Tibial nerve (tissue), 4 donors: ENCODE results near the gene POLL. TPM values are rescaled to one million over a fixed set of nuclear protein-coding genes. Genes with fewer than 3 reads are reported as not detected.

Experiments
- DNase-seq, 2 donors: peaks; one replicate each; pipeline ENCODE4 v3.0.0-alpha.2; 2019; ENCODE audit warnings: low spot score in 2 of 2
- H3K27ac ChIP-seq, 4 donors: fragments of 200-600 bp; sonication (generic) in 3 of 4; one replicate each; pipeline ENCODE4 v1.5.1; 2017 to 2019; ENCODE audit warnings: mild to moderate bottlenecking in 1 of 4
- H3K27me3 ChIP-seq, 2 donors: fragments of 200-600 bp; sonication (generic) in 1 of 2; one replicate each; pipeline versions ENCODE4 v1.5.1 to v1.6.0; 2017 to 2019
- H3K36me3 ChIP-seq, 3 donors: fragments of 200-600 bp; sonication (generic); one replicate each; pipeline ENCODE4 v1.5.1; 2018 to 2019
- H3K4me1 ChIP-seq, 4 donors: fragments of 200-600 bp; sonication (generic) in 3 of 4; one replicate each; pipeline ENCODE4 v1.5.1; 2017 to 2019
- H3K4me3 ChIP-seq, 4 donors: fragments of 200-600 bp; sonication (generic) in 3 of 4; one replicate each; pipeline ENCODE4 v1.5.1; 2017 to 2019; ENCODE audit warnings: mild to moderate bottlenecking in 1 of 4, moderate library complexity in 1 of 4
- H3K9me3 ChIP-seq, 4 donors: fragments of 200-600 bp; sonication (generic) in 3 of 4; one replicate each; pipeline ENCODE4 v1.5.1; 2017 to 2019
- EP300 ChIP-seq, 2 donors: sonication (generic); formaldehyde crosslinking; IDR thresholded peaks; one replicate each; pipeline ENCODE4 v1.6.1; 2017; ENCODE audit warnings: antibody characterized with exemption in 2 of 2, mild to moderate bottlenecking in 1 of 2
- POLR2A ChIP-seq, 2 donors: fragments of 450-650 bp; IDR thresholded peaks; one replicate each; pipeline ENCODE4 v1.6.1; 2017; ENCODE audit warnings: antibody characterized with exemption in 2 of 2, mild to moderate bottlenecking in 2 of 2, moderate library complexity in 2 of 2
- WGBS, 2 donors: methylation state at CpG; one replicate each; pipeline ENCODE4 v1.1.5; 2018; 5-methylcytosine and 5-hydroxymethylcytosine counted together
- total RNA-seq, 4 donors: library from RNA; depleted of rRNA; stranded (reverse); fragments of >200 nt; gene quantifications; one replicate each; pipeline ENCODE4 v1.1.0, GENCODE V29; 2016
- TF ChIP-seq, protein P1 (sequence below), 5 experiments: fragments of 200-600 bp in 3 of 5; fragments of 450-650 bp in 2 of 5; sonication (generic) in 3 of 5; IDR thresholded peaks; one replicate each; pipeline ENCODE4 v1.5.1; 2016 to 2019; ENCODE audit warnings: antibody characterized with exemption in 5 of 5, mild to moderate bottlenecking in 3 of 5, moderate library complexity in 2 of 5

Gene POLL
- total RNA-seq, 4 donors from 2014 or later = 27.8 to 45.7 (median 35.8) TPM

DNA sequence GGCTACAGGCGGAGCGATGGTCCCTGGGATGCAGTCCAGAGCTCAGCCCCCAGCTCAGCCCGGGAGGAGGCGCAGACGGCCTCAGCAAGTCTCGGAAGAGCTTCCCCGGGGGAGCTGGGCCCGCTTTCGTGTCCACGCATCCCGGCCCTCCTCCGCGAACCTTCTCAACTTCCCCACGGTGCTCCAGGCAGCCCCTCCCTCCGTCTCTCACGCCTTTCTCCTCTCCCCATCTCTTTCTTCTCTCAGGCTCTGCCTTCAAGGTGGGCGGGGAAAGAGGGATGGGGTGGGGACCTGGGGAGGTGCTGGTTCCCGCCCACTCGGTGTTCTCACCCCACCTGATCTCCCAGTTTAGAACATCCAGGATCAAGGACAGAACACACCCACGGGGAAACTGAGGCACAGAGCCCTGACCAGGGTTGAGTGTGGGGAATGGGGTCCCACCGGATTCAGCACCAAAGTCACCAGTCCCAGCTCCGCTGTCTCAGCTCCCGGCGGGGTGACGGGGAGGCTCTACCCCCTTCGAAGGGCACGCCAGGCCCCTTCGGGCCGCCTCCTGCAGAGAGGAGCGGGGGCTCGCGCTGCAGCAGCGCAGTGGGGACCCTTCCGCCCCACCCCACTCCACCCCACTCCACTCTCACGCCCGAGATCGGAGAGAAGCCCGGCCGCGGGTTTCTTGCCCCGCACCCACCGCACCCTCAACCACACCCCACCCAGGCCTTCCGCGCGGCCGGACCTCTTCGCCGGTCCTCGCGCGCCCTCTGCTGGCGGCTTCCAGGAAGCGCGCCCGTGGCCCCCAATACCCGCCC is 18.2 kb downstream of the POLL start:
- Histone ChIP-seq H3K4me3 (peak overlapping the region; percentile 28 to 55 (median 39)), H3K36me3 (peaks cover 0 to 16% (median 0%) of the 10 kb centered on the region in 3 donors), H3K27ac (no peak overlapping the region), H3K9me3 (peaks cover 0 to 16% (median 2%) of the 10 kb centered on the region in 4 donors), H3K4me1 (peaks cover 0 to 29% (median 12%) of the 10 kb centered on the region in 4 donors), H3K27me3 (peaks cover 4 to 53% of the 10 kb centered on the region in 2 donors)
- WGBS, 2 donors = 1% methylated on average over 39 to 44 of the region's 56 CpGs
- DNase-seq = peak; percentile 60 to 83
- TF ChIP-seq POLR2A (IDR thresholded peaks at IDR 0.05) (no peak), EP300 (IDR thresholded peaks at IDR 0.05) (no peak)
- TF ChIP-seq, protein P1, sequence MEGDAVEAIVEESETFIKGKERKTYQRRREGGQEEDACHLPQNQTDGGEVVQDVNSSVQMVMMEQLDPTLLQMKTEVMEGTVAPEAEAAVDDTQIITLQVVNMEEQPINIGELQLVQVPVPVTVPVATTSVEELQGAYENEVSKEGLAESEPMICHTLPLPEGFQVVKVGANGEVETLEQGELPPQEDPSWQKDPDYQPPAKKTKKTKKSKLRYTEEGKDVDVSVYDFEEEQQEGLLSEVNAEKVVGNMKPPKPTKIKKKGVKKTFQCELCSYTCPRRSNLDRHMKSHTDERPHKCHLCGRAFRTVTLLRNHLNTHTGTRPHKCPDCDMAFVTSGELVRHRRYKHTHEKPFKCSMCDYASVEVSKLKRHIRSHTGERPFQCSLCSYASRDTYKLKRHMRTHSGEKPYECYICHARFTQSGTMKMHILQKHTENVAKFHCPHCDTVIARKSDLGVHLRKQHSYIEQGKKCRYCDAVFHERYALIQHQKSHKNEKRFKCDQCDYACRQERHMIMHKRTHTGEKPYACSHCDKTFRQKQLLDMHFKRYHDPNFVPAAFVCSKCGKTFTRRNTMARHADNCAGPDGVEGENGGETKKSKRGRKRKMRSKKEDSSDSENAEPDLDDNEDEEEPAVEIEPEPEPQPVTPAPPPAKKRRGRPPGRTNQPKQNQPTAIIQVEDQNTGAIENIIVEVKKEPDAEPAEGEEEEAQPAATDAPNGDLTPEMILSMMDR (IDR thresholded peaks at IDR 0.05) = peak; percentile 86 to 98 (median 96)

DNA sequence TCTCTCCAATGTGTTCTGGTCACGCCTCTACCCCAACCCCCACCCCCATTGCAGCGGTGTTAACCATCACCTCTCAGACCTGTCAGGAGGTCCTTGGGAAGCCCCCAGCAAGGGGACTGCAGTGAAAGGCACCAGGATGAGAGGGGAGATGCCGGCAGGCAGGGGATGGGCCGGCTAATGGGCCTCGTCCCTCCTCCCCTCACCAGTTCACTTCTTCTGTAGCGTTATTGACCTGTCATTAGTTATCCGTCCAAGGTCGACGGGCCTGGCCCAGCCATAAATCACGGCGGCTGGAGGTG is 18.8 kb downstream of the POLL start:
- peaks cover 0 to 16% (median 2%) of the 10 kb centered on the region in 4 donors for H3K9me3 ChIP-seq
- H3K27ac ChIP-seq = no peak overlapping the region
- TF ChIP-seq POLR2A (IDR thresholded peaks at IDR 0.05) (no peak), EP300 (IDR thresholded peaks at IDR 0.05) (no peak)
- TF ChIP-seq, protein P1 (IDR thresholded peaks at IDR 0.05) = no peak
- WGBS, 2 donors = 3 to 7% methylated on average over 7 to 10 of the region's 11 CpGs
- H3K36me3 ChIP-seq = peaks cover 0 to 16% (median 0%) of the 10 kb centered on the region in 3 donors
- H3K27me3 ChIP-seq = peaks cover 4 to 58% of the 10 kb centered on the region in 2 donors
- no peak overlapping the region for H3K4me3 ChIP-seq
- peaks cover 0 to 29% (median 12%) of the 10 kb centered on the region in 4 donors for H3K4me1 ChIP-seq
- no peak for DNase-seq

DNA sequence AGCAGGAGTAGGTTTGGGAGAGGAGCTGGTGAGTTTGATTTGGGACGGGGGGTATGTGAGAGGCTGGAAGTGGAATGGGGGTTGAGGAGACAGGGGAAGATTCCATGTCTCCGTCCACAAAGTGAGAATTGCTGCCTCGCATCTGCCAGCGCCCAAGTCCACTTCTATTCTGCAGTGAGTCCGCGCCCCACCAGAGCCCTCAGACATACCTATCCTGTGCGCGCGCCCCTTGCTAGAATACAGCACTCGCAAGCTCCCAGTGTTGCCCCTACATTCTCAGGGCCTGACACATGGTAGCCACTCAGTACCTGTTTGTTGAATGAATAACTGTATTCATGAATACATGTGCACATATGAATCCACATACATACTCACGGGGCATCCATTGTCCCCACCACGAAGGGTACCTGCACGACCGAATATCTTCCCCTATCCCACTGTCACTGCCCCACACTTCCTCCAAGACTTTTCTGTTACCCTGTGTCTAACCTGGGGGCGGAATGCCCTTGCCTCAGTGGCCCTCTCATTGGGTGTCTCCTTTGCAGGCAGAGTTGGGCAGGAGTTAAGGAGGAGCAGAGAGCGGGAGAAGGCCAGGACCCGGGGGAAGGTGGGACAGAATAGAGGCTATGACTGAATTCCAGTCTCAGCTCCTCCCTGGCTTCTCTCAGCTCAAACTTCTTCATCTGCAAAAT is 19.9 kb downstream of the POLL start:
- no peak overlapping the region for H3K4me3 ChIP-seq
- H3K4me1 ChIP-seq = peaks cover 0 to 29% (median 12%) of the 10 kb centered on the region in 4 donors
- peaks cover 0 to 12% (median 2%) of the 10 kb centered on the region in 4 donors for H3K9me3 ChIP-seq
- 80 to 85% methylated on average over 17 of the region's 17 CpGs for WGBS, 2 donors
- no peak for DNase-seq
- no peak overlapping the region for H3K27ac ChIP-seq
- H3K36me3 ChIP-seq = peaks cover 0 to 12% (median 0%) of the 10 kb centered on the region in 3 donors
- no peak for TF ChIP-seq POLR2A (IDR thresholded peaks at IDR 0.05)
- H3K27me3 ChIP-seq = peaks cover 4 to 69% of the 10 kb centered on the region in 2 donors

DNA sequence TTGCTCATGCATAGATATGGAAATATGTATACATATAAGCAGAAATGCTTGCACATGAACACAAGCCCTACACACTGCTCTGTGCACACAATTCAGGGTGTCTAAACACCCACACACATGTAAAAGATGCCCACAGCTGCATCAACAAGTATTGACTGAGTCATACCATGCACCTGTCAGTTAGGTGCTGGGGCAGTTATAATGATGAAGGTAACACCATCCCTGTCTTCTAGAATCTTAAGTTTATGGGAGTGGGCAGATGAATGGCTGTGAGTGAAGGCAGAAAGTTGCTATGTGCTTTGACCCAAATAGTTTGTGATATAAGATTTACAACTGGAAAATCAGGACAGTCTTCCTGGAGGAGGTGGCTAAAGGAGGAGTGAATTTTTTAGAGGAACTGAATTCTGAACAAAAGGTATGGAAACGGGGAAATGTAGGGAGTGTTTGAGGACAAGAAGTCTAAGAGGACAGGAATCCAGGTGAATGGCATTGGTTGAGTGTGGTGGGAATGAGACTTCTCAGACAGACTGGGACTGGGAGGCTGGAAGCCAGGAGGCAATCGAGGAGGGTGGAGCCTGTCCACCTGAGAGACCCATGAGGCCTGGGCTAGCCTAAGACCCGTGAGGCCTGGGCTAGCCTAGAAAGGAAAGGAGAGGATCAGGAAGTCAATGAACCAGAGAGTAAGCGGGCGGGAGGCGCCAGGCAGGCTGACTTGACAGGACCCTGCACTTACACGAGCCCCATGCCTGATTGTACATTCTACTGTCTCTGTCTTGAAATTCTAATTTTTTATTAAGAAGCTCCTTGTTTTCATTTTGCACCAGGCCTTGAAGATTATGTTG is 20.7 kb downstream of the POLL start:
- TF ChIP-seq, protein P1 (IDR thresholded peaks at IDR 0.05) = no peak
- TF ChIP-seq POLR2A (IDR thresholded peaks at IDR 0.05) (no peak), EP300 (IDR thresholded peaks at IDR 0.05) (no peak)
- no peak for DNase-seq
- Histone ChIP-seq H3K4me1 (peaks cover 0 to 29% (median 12%) of the 10 kb centered on the region in 4 donors), H3K27ac (no peak overlapping the region), H3K27me3 (peaks cover 4 to 76% of the 10 kb centered on the region in 2 donors), H3K36me3 (peaks cover 0 to 4% (median 0%) of the 10 kb centered on the region in 3 donors), H3K9me3 (peaks cover 0 to 4% (median 0%) of the 10 kb centered on the region in 4 donors), H3K4me3 (no peak overlapping the region)
- WGBS, 2 donors = 63 to 64% methylated on average over 7 of the region's 7 CpGs
